HepG2 (cell line): ENCODE data around the gene IMPDH1. TPM values are rescaled to one million over a fixed set of nuclear protein-coding genes. Genes with fewer than 3 reads are reported as not detected.

Source experiments
- ATRX ChIP-seq: sonication (generic); formaldehyde crosslinking; IDR thresholded peaks from 2 replicates; pipeline ENCODE4 v1.4.0; 2020; ENCODE audit warnings: missing genetic modification reagents, borderline replicate concordance
- BRCA1 ChIP-seq: sonication (generic); formaldehyde crosslinking; IDR thresholded peaks from 2 replicates; pipeline ENCODE4 v1.4.0; 2020; ENCODE audit warnings: missing genetic modification reagents
- CC2D1A ChIP-seq: sonication (generic); formaldehyde crosslinking; IDR thresholded peaks from 2 replicates; pipeline ENCODE4 v1.8.1; 2023; ENCODE audit warnings: mild to moderate bottlenecking, missing genetic modification reagents
- FOXC1 ChIP-seq: sonication (generic); formaldehyde crosslinking; IDR thresholded peaks from 2 replicates; pipeline ENCODE4 v1.8.0; 2022; ENCODE audit warnings: mild to moderate bottlenecking, missing genetic modification reagents, borderline replicate concordance
- FOXM1 ChIP-seq: sonication (generic); formaldehyde crosslinking; IDR thresholded peaks from 2 replicates; pipeline ENCODE4 v1.5.0; 2020; ENCODE audit warnings: missing genetic modification reagents
- ISX ChIP-seq: sonication (generic); formaldehyde crosslinking; conservative IDR thresholded peaks from 2 replicates; pipeline ENCODE4 v1.5.0; 2020; ENCODE audit warnings: missing genetic modification reagents
- PHB2 ChIP-seq: fragments of 450-650 bp; IDR thresholded peaks from 2 replicates; pipeline ENCODE4 v1.6.1; 2018; ENCODE audit not compliant: partially characterized antibody
- POLR2A ChIP-seq, 2 experiments: IDR thresholded peaks; 2 replicates each; pipeline ENCODE4 v1.6.1; 2011; ENCODE audit warnings: low read depth in 2 of 2, low read length in 2 of 2, mild to moderate bottlenecking in 1 of 2, moderate library complexity in 1 of 2; ENCODE audit not compliant: insufficient read depth in 1 of 2
- ZNF251 ChIP-seq: sonication (generic); formaldehyde crosslinking; IDR thresholded peaks from 2 replicates; pipeline ENCODE4 v1.9.0; 2021; ENCODE audit warnings: mild to moderate bottlenecking, missing genetic modification reagents
- ZNF296 ChIP-seq: sonication (generic); formaldehyde crosslinking; conservative IDR thresholded peaks from 2 replicates; pipeline ENCODE4 v1.5.0; 2020; ENCODE audit warnings: mild to moderate bottlenecking, missing genetic modification reagents
- ZNF329 ChIP-seq: sonication (generic); formaldehyde crosslinking; IDR thresholded peaks from 2 replicates; pipeline ENCODE4 v1.9.0; 2021; ENCODE audit warnings: low read depth, mild to moderate bottlenecking, missing genetic modification reagents
- ZNF367 ChIP-seq: sonication (generic); formaldehyde crosslinking; IDR thresholded peaks from 2 replicates; pipeline ENCODE4 v1.4.0; 2020; ENCODE audit warnings: missing genetic modification reagents, borderline replicate concordance
- ZNF619 ChIP-seq: sonication (generic); formaldehyde crosslinking; IDR thresholded peaks from 2 replicates; pipeline ENCODE4 v1.4.0; 2020; ENCODE audit warnings: mild to moderate bottlenecking, missing genetic modification reagents
- polyA plus RNA-seq, 8 experiments: library from polyadenylated mRNA; depleted of rRNA in 3 of 8; stranded (reverse) in 7 of 8; unstranded in 1 of 8; fragments of >200 nt; fragmentation: Illumina TruSeq in 4 of 8; extraction: Trizol in 4 of 8; gene quantifications; 2 replicates each; pipeline versions ENCODE4 v1.2.1 to v1.2.3, GENCODE V29; 2011 to 2016; ENCODE audit warnings: low read depth in 4 of 8, missing spikeins in 1 of 8, mixed read lengths in 1 of 8; ENCODE audit not compliant: insufficient read depth in 1 of 8
- total RNA-seq, 5 experiments: library from RNA; depleted of rRNA; stranded (reverse); fragments of >200 nt; fragmentation: Illumina TruSeq; extraction: Trizol; gene quantifications; 2 replicates each; pipeline ENCODE4 v1.2.3, GENCODE V29; 2016; ENCODE audit warnings: low read depth in 1 of 5
- TF ChIP-seq, protein P1 (sequence below): sonication (generic); formaldehyde crosslinking; conservative IDR thresholded peaks from 2 replicates; pipeline ENCODE4 v1.4.0; 2020; ENCODE audit warnings: mild to moderate bottlenecking, missing genetic modification reagents, moderate library complexity
- TF ChIP-seq, protein P2 (sequence below): sonication (generic); formaldehyde crosslinking; IDR thresholded peaks from 2 replicates; pipeline ENCODE4 v1.5.1; 2020; ENCODE audit warnings: mild to moderate bottlenecking, missing genetic modification reagents, moderate library complexity
- TF ChIP-seq, protein P3 (sequence below): sonication (generic); formaldehyde crosslinking; IDR thresholded peaks from 2 replicates; pipeline ENCODE4 v1.4.0; 2020; ENCODE audit warnings: missing genetic modification reagents
- TF ChIP-seq, protein P4 (sequence below): sonication (generic); formaldehyde crosslinking; IDR thresholded peaks from 2 replicates; pipeline ENCODE4 v1.4.0; 2020; ENCODE audit warnings: missing genetic modification reagents, borderline replicate concordance
- TF ChIP-seq, protein P5 (sequence below), 2 experiments: sonication (generic) in 1 of 2; formaldehyde crosslinking in 1 of 2; IDR thresholded peaks; 2 replicates each; pipeline versions ENCODE4 v1.5.1 to v1.6.1; 2011 to 2020; ENCODE audit warnings: borderline replicate concordance in 1 of 2, low read depth in 1 of 2, low read length in 1 of 2, mild to moderate bottlenecking in 1 of 2, missing genetic modification reagents in 1 of 2, moderate library complexity in 1 of 2

Gene IMPDH1
- total and polyA plus RNA-seq, 2 of the 13 experiments (the other 11 are each of a cell fraction or from before 2014, with no cell fraction given), result 22.8 to 34.0 TPM

DNA sequence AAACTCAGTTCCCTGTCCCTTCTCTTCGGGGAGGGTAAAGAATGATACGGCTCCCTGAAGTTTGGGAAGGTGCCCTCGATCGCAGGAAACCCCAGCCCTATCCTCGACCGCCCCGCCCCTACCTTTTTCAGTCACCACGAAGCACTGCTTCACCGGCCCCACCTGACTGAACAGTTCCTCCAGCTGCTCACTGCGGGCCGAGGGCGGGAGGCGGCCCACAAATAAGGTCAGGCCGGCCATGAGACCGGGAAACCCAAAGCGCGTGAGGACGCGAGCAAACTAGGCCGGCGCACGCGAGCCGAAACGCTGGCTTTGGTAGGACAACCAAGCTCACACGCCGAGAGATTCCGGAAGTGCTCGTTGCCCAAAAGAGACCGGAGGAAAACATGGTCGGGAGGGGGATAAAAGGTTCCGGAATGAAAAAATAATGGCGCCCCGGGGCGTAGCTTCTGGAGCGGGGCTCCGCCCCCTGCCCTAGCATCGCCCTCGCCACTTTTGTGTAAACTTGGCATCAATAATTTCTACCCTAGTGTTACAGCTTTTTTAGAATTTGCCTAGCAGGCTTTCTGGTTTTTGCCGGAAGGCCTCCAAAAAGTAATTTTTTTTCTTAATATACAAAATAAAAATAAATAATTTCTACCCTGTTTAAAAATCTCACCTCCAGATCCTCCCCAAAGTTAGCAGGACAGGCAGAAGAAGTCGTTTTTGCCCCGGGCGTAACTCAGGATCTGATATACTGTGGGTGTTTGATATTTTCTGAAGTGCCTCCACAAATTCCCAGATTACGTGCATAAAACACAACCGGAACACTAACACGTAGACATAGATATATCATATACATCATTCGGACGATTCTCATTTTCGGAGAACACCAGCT is 66.0 kb downstream of the IMPDH1 start, which contains the start of gene RBM28 (continued):
- TF ChIP-seq, protein P1, sequence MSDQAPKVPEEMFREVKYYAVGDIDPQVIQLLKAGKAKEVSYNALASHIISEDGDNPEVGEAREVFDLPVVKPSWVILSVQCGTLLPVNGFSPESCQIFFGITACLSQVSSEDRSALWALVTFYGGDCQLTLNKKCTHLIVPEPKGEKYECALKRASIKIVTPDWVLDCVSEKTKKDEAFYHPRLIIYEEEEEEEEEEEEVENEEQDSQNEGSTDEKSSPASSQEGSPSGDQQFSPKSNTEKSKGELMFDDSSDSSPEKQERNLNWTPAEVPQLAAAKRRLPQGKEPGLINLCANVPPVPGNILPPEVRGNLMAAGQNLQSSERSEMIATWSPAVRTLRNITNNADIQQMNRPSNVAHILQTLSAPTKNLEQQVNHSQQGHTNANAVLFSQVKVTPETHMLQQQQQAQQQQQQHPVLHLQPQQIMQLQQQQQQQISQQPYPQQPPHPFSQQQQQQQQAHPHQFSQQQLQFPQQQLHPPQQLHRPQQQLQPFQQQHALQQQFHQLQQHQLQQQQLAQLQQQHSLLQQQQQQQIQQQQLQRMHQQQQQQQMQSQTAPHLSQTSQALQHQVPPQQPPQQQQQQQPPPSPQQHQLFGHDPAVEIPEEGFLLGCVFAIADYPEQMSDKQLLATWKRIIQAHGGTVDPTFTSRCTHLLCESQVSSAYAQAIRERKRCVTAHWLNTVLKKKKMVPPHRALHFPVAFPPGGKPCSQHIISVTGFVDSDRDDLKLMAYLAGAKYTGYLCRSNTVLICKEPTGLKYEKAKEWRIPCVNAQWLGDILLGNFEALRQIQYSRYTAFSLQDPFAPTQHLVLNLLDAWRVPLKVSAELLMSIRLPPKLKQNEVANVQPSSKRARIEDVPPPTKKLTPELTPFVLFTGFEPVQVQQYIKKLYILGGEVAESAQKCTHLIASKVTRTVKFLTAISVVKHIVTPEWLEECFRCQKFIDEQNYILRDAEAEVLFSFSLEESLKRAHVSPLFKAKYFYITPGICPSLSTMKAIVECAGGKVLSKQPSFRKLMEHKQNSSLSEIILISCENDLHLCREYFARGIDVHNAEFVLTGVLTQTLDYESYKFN (CRISPR knock-in tag), result peak; percentile 58
- TF ChIP-seq ZNF329 (CRISPR knock-in tag) (peak; percentile 92), ZNF619 (peak; percentile 93), ISX (CRISPR knock-in tag) (no peak; the same call in 1 of the 2 replicates), CC2D1A (CRISPR knock-in tag) (peak; percentile 100), ZNF251 (CRISPR knock-in tag) (peak; percentile 98), PHB2 (no peak), ATRX (CRISPR knock-in tag) (no peak), FOXM1 (CRISPR knock-in tag) (no peak), BRCA1 (CRISPR knock-in tag) (peak; percentile 98), ZNF296 (CRISPR knock-in tag) (no peak), POLR2A (IDR thresholded peaks at IDR 0.05; ENCODE audit: insufficient read depth in 1 of 2, low read depth in 2 of 2, low read length in 2 of 2) (peak; percentile 85 to 89), FOXC1 (CRISPR knock-in tag) (peak; percentile 99), ZNF367 (CRISPR knock-in tag) (peak; percentile 89; the same call in 1 of the 2 replicates)
- TF ChIP-seq, protein P2, sequence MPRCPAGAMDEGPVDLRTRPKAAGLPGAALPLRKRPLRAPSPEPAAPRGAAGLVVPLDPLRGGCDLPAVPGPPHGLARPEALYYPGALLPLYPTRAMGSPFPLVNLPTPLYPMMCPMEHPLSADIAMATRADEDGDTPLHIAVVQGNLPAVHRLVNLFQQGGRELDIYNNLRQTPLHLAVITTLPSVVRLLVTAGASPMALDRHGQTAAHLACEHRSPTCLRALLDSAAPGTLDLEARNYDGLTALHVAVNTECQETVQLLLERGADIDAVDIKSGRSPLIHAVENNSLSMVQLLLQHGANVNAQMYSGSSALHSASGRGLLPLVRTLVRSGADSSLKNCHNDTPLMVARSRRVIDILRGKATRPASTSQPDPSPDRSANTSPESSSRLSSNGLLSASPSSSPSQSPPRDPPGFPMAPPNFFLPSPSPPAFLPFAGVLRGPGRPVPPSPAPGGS (CRISPR knock-in tag), result peak; percentile 99
- TF ChIP-seq, protein P3, sequence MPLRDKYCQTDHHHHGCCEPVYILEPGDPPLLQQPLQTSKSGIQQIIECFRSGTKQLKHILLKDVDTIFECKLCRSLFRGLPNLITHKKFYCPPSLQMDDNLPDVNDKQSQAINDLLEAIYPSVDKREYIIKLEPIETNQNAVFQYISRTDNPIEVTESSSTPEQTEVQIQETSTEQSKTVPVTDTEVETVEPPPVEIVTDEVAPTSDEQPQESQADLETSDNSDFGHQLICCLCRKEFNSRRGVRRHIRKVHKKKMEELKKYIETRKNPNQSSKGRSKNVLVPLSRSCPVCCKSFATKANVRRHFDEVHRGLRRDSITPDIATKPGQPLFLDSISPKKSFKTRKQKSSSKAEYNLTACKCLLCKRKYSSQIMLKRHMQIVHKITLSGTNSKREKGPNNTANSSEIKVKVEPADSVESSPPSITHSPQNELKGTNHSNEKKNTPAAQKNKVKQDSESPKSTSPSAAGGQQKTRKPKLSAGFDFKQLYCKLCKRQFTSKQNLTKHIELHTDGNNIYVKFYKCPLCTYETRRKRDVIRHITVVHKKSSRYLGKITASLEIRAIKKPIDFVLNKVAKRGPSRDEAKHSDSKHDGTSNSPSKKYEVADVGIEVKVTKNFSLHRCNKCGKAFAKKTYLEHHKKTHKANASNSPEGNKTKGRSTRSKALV (CRISPR knock-in tag), result peak; percentile 96
- TF ChIP-seq, protein P4, sequence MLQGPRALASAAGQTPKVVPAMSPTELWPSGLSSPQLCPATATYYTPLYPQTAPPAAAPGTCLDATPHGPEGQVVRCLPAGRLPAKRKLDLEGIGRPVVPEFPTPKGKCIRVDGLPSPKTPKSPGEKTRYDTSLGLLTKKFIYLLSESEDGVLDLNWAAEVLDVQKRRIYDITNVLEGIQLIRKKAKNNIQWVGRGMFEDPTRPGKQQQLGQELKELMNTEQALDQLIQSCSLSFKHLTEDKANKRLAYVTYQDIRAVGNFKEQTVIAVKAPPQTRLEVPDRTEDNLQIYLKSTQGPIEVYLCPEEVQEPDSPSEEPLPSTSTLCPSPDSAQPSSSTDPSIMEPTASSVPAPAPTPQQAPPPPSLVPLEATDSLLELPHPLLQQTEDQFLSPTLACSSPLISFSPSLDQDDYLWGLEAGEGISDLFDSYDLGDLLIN (CRISPR knock-in tag), result peak; percentile 78; the same call in 1 of the 2 replicates
- TF ChIP-seq, protein P5, sequence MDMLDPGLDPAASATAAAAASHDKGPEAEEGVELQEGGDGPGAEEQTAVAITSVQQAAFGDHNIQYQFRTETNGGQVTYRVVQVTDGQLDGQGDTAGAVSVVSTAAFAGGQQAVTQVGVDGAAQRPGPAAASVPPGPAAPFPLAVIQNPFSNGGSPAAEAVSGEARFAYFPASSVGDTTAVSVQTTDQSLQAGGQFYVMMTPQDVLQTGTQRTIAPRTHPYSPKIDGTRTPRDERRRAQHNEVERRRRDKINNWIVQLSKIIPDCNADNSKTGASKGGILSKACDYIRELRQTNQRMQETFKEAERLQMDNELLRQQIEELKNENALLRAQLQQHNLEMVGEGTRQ (IDR thresholded peaks at IDR 0.05; ENCODE audit: low read depth, low read length), result no peak
- TF ChIP-seq, protein P5 (CRISPR knock-in tag; IDR thresholded peaks at IDR 0.05; ENCODE audit: borderline replicate concordance), result peak; percentile 70
